GM19351 (cell line): ENCODE results near the gene NHSL2.
"Not testable (repeated sequence)": the region's sequence is repeated elsewhere in the genome, so short reads cannot be mapped to it uniquely, and the experiment has no call there.

ENCODE experiments used
- ATAC-seq: cut with Tn5 transposase; IDR thresholded peaks from one replicate; pipeline ENCODE4 v1.9.1; 2021; ENCODE audit warnings: mild to moderate bottlenecking, moderate library complexity; ENCODE audit not compliant: unreplicated experiment

The NHSL2 gene

GRCh38 chrX:72146527-72146926 is 235.9 kb downstream of the NHSL2 start:
- ATAC-seq, result no peak

GRCh38 chrX:72158773-72159172 is 248.1 kb downstream of the NHSL2 start:
- ATAC-seq, result no peak

- no peak for ATAC-seq
These were observed 249.1 kb downstream of the NHSL2 start for GRCh38 chrX:72159769-72160168.

- ATAC-seq, result no peak
These were observed 254.9 kb downstream of the NHSL2 start for GRCh38 chrX:72165551-72165950.

GRCh38 chrX:72169008-72169728 is 258.5 kb downstream of the NHSL2 start:
- ATAC-seq, result no peak

GRCh38 chrX:72176289-72176688 is 265.6 kb downstream of the NHSL2 start:
- not testable (repeated sequence) for ATAC-seq

- no peak for ATAC-seq
These were observed 266.3 kb downstream of the NHSL2 start for GRCh38 chrX:72176981-72177380.

- ATAC-seq, result no peak
These were observed 269.9 kb downstream of the NHSL2 start for GRCh38 chrX:72180539-72180938.

- peak; percentile 91 for ATAC-seq
These were observed 270.8 kb downstream of the NHSL2 start, which contains the start of gene PIN4 for GRCh38 chrX:72181178-72182125. PIN4 (plus strand) TSS chrX:72181757; CDS start chrX:72181786, 29 bp downstream.

- no peak for ATAC-seq
These were observed 272.3 kb downstream of the NHSL2 start for GRCh38 chrX:72182924-72183323.

GRCh38 chrX:72201836-72202536 is 291.3 kb downstream of the NHSL2 start:
- no peak for ATAC-seq
